ENCODE data around the gene FOXP4. TPM values are rescaled to one million over a fixed set of nuclear protein-coding genes. Genes with fewer than 3 reads are reported as not detected.

FOXP4 gene
- total RNA-seq, 3 donors from 2014 or later (not counting 1 experiment from before 2014, with no cell fraction given) = 11.2 to 21.1 (median 14.7) TPM

GRCh38 chr6:41642960-41643898 lies 97.0 kb downstream of the FOXP4 start:
- Histone ChIP-seq H3K9me3 (ENCODE audit: control insufficient read depth, insufficient read depth, low read length) (no peaks in the 10 kb centered on the region), H3K4me1 (ENCODE audit: control insufficient read depth, insufficient read depth, low read length) (no peaks in the 10 kb centered on the region), H3K27ac (ENCODE audit: low read length) (no peak overlapping the region), H3K27me3 (ENCODE audit: control insufficient read depth, insufficient read depth, low read length) (peaks cover 12% of the 10 kb centered on the region), H3K36me3 (ENCODE audit: control insufficient read depth, insufficient read depth, low read length) (no peaks in the 10 kb centered on the region), H3K4me3 (ENCODE audit: low read length) (no peak overlapping the region)
- no peak for ATAC-seq
- Mint-ChIP-seq H3K27me3 (ENCODE audit: low read depth in 2 of 2) (peaks cover 32 to 49% of the 10 kb centered on the region in 2 donors), H3K4me1 (peaks cover 0 to 4% of the 10 kb centered on the region in 2 donors), H3K36me3 (no peaks in the 10 kb centered on the region), H3K4me3 (no peak overlapping the region), H3K27ac (no peak overlapping the region), H3K9me3 (no peaks in the 10 kb centered on the region)
- DNase-seq = no peak
- WGBS (ENCODE audit: insufficient coverage) = 58% methylated on average over 9 of the region's 10 CpGs
- intact Hi-C loops (cut with micrococcal nuclease) = no loop called here
- TF ChIP-seq CTCF (IDR thresholded peaks at IDR 0.05) = no peak

- Mint-ChIP-seq H3K4me1 (peaks cover 0 to 4% of the 10 kb centered on the region in 2 donors), H3K9me3 (no peaks in the 10 kb centered on the region), H3K27ac (no peak overlapping the region), H3K4me3 (no peak overlapping the region), H3K36me3 (no peaks in the 10 kb centered on the region), H3K27me3 (ENCODE audit: low read depth in 2 of 2) (peaks cover 32 to 45% of the 10 kb centered on the region in 2 donors)
- Histone ChIP-seq H3K27me3 (ENCODE audit: control insufficient read depth, insufficient read depth, low read length) (peaks cover 10% of the 10 kb centered on the region), H3K4me1 (ENCODE audit: control insufficient read depth, insufficient read depth, low read length) (no peaks in the 10 kb centered on the region), H3K27ac (ENCODE audit: low read length) (no peak overlapping the region), H3K36me3 (ENCODE audit: control insufficient read depth, insufficient read depth, low read length) (no peaks in the 10 kb centered on the region), H3K4me3 (ENCODE audit: low read length) (no peak overlapping the region), H3K9me3 (ENCODE audit: control insufficient read depth, insufficient read depth, low read length) (no peaks in the 10 kb centered on the region)
- DNase-seq (no peak), ATAC-seq (no peak)
- intact Hi-C loops (cut with micrococcal nuclease) = no loop called here
- WGBS (ENCODE audit: insufficient coverage) = 87% methylated on average over 4 of the region's 4 CpGs
- TF ChIP-seq CTCF (IDR thresholded peaks at IDR 0.05) = no peak
These were observed 97.7 kb downstream of the FOXP4 start for GRCh38 chr6:41643899-41644269.

- Mint-ChIP-seq H3K4me1 (peaks cover 0 to 4% of the 10 kb centered on the region in 2 donors), H3K27ac (no peak overlapping the region), H3K27me3 (ENCODE audit: low read depth in 2 of 2) (peaks cover 28 to 39% of the 10 kb centered on the region in 2 donors), H3K9me3 (no peaks in the 10 kb centered on the region), H3K4me3 (no peak overlapping the region), H3K36me3 (no peaks in the 10 kb centered on the region)
- Histone ChIP-seq H3K36me3 (ENCODE audit: control insufficient read depth, insufficient read depth, low read length) (no peaks in the 10 kb centered on the region), H3K27me3 (ENCODE audit: control insufficient read depth, insufficient read depth, low read length) (peaks cover 5% of the 10 kb centered on the region), H3K4me3 (ENCODE audit: low read length) (no peak overlapping the region), H3K9me3 (ENCODE audit: control insufficient read depth, insufficient read depth, low read length) (no peaks in the 10 kb centered on the region), H3K4me1 (ENCODE audit: control insufficient read depth, insufficient read depth, low read length) (no peaks in the 10 kb centered on the region), H3K27ac (ENCODE audit: low read length) (no peak overlapping the region)
- TF ChIP-seq CTCF (IDR thresholded peaks at IDR 0.05) = no peak
- 80% methylated on average over 4 of the region's 4 CpGs for WGBS (ENCODE audit: insufficient coverage)
- no peak for DNase-seq
- intact Hi-C loops (cut with micrococcal nuclease) = no loop called here
- ATAC-seq = no peak
These were observed 98.2 kb downstream of the FOXP4 start for GRCh38 chr6:41644297-41644879.
